Activated CD8-positive, alpha-beta T cell treated with anti-CD3 and anti-CD28 coated beads for 36 hours (primary cell): ENCODE data around the gene MVB12B. TPM values are rescaled to one million over a fixed set of nuclear protein-coding genes. Genes with fewer than 3 reads are reported as not detected.

ENCODE experiments used
- ATAC-seq: fragments of 200-7000 bp; cut with Tn5 transposase; one replicate; pipeline ENCODE4 v1.10.0; 2021; ENCODE audit warnings: mild to moderate bottlenecking, moderate library complexity
- CTCF ChIA-PET: fragments of 350-600 bp; sonication (Branson Sonifier 250); formaldehyde crosslinking; loops from one replicate; lab custom pipeline; 2021; ENCODE audit warnings: antibody characterized with exemption; lab: Charles Lee
- POLR2A ChIA-PET: fragments of 350-600 bp; sonication (Branson Sonifier 250); formaldehyde crosslinking; loops from one replicate; lab custom pipeline; 2021; ENCODE audit warnings: antibody characterized with exemption; lab: Charles Lee
- DNase-seq: peaks from one replicate; pipeline ENCODE4 v3.0.0-alpha.2; 2020
- H3K27ac Mint-ChIP-seq: one replicate; pipeline ENCODE4 v1.8.0; 2021; ENCODE audit warnings: mild to moderate bottlenecking, mixed read lengths
- H3K27me3 Mint-ChIP-seq: one replicate; pipeline ENCODE4 v1.8.0; 2021; ENCODE audit warnings: mixed read lengths
- H3K36me3 Mint-ChIP-seq: one replicate; pipeline ENCODE4 v1.8.0; 2021; ENCODE audit warnings: low read depth, mixed read lengths
- H3K4me1 Mint-ChIP-seq: one replicate; pipeline ENCODE4 v1.8.0; 2021; ENCODE audit warnings: low read depth, mixed read lengths
- H3K4me3 Mint-ChIP-seq: one replicate; pipeline ENCODE4 v1.8.0; 2021; ENCODE audit warnings: mild to moderate bottlenecking, moderate library complexity, mixed read lengths
- H3K9me3 Mint-ChIP-seq: one replicate; pipeline ENCODE4 v1.8.0; 2021; ENCODE audit warnings: mixed read lengths
- intact Hi-C: fragments of 100-400 bp; cut with micrococcal nuclease; formaldehyde crosslinking; loops from one replicate; pipeline ENCODE4 v1.10.0; 2022
- total RNA-seq, 2 experiments: library from RNA; stranded (reverse); gene quantifications; one replicate each; pipeline ENCODE4 v1.2.3, GENCODE V29; 2021
- TF ChIP-seq, protein P1 (sequence below): fragments of 200-600 bp; IDR thresholded peaks from one replicate; pipeline ENCODE4 v1.8.0; 2022; ENCODE audit warnings: antibody characterized with exemption, mild to moderate bottlenecking

Gene MVB12B
- total RNA-seq, 2 experiments from 2014 or later, result 6.4 to 6.6 TPM

DNA sequence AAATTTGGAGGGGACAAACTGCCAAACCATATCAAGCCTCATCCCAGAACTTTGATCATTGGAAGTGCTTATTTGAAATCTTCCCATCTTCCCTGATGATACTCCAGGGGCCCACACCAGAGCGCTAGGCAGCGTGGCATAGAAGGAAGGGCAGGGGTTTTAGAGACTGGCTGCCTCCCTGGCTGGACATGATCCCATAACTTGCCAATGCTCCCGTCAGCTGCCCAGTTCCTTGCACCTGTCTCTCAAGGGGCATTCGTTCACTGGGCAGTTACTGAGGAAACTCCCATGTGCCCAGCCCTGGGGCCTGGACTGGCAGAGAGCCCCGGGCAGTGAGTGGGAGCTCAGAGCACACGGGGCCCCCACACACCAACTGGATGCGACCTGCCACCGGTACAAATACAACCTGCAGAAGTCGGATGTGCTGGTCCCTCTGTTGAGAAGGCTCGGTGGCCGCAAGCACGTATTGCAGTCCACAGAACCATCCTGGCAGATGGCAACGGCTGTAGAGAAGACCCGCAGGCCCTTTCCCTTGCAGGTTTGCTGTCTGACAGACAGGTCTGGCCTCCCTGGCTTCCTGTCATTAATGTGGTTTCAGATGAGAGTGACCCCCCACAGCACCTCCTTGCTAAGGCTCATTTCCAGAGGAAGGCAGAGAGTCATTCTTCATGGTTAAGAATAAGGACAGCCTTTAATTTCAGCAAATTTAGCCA lies 122.4 kb downstream of the MVB12B start:
- no peaks in the 10 kb centered on the region for H3K36me3 Mint-ChIP-seq
- ChIA-PET POLR2A (no interaction called here), CTCF (interaction anchor here (0.6 to 3.5 kb wide), 2 partner anchors 42 to 43 kb away, joined by 3 to 11 read pairs; no protein-coding TSS in a partner anchor)
- intact Hi-C loops, result no loop called here
- no peaks in the 10 kb centered on the region for H3K9me3 Mint-ChIP-seq
- TF ChIP-seq, protein P1, sequence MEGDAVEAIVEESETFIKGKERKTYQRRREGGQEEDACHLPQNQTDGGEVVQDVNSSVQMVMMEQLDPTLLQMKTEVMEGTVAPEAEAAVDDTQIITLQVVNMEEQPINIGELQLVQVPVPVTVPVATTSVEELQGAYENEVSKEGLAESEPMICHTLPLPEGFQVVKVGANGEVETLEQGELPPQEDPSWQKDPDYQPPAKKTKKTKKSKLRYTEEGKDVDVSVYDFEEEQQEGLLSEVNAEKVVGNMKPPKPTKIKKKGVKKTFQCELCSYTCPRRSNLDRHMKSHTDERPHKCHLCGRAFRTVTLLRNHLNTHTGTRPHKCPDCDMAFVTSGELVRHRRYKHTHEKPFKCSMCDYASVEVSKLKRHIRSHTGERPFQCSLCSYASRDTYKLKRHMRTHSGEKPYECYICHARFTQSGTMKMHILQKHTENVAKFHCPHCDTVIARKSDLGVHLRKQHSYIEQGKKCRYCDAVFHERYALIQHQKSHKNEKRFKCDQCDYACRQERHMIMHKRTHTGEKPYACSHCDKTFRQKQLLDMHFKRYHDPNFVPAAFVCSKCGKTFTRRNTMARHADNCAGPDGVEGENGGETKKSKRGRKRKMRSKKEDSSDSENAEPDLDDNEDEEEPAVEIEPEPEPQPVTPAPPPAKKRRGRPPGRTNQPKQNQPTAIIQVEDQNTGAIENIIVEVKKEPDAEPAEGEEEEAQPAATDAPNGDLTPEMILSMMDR, result no peak
- H3K27me3 Mint-ChIP-seq, result no peaks in the 10 kb centered on the region
- ATAC-seq (no peak), DNase-seq (no peak)
- no peak overlapping the region for H3K27ac Mint-ChIP-seq
- H3K4me1 Mint-ChIP-seq, result peaks cover 14% of the 10 kb centered on the region
- no peak overlapping the region for H3K4me3 Mint-ChIP-seq

DNA sequence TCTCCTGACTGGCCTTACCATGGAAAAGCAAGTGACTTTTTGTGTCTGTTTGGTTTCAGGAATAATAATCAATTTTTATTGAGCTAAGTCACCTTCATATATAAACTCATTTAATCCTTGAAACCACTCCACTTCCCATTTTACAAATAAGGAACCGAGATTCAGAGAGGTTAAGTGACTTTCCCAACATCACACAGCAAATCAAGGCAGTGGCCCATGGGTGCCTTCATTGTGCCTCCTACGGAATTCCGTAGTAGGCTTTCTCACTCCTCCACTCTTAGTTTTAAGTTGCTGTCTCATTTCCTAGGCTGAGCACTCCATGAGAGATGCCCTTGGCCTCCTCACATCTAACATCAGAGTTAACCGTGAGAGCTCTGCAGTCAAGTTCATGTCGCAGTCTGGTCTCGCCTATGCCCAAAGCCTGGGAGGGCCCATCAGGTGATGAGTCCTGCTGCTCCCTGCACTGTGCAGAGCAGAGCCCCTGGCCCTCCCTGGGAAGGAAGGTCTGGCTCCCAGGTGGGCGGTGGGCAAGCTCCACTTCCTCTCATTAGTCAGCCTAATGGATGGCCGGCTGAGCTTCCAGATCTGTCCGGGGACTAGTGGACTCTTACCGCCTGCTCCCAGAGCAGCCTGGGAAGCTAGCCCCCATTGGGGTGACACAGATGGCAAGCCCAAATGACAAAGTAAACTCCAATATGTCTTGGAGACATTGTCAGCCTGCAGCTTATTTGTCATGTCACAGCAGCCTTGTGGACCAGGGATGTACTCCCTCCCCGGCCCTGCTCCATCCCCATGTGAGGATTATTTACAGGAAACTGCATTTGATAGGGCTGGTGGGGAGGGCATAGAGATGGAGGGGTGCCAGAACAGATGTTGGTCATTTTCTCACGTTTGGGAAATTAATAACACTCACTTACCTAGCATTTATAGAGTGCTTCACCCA lies 123.4 kb downstream of the MVB12B start:
- H3K4me3 Mint-ChIP-seq, result no peak overlapping the region
- TF ChIP-seq, protein P1, result no peak
- ChIA-PET POLR2A (no interaction called here), CTCF (interaction anchor here (0.6 to 3.5 kb wide), 3 partner anchors 41 to 131 kb away, joined by 3 to 11 read pairs (median 3); no protein-coding TSS in a partner anchor)
- no peaks in the 10 kb centered on the region for H3K9me3 Mint-ChIP-seq
- H3K4me1 Mint-ChIP-seq, result peaks cover 9% of the 10 kb centered on the region
- no peak overlapping the region for H3K27ac Mint-ChIP-seq
- no peaks in the 10 kb centered on the region for H3K36me3 Mint-ChIP-seq
- no peak for ATAC-seq
- H3K27me3 Mint-ChIP-seq, result no peaks in the 10 kb centered on the region
- intact Hi-C loops, result no loop called here
- DNase-seq, result no peak

DNA sequence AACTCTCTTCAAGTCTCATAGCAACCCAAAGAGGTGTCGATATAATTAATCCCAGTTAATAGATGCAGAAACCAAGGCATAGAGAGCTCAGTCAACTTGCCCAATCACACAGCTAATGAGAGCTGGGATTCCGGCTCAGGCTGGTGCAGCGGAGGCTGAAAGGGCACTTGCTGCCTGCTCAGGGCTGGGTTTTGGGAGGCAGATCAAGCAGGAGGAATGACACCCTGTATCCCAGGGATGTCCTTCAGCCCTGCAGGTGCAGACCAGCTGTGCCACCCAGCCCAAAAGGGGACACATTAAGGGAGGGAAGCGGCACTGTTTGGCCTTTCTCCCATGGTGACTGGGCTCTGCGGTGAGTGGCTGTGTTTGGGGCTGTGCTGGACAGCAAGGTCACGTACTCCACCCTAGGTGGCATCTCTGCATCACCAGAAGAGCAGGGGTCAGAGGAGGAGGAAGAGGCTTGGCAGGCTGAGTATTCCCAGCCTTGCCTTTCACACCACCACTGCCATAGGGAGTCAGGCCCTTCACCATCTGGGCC lies 124.1 kb downstream of the MVB12B start:
- no peak for DNase-seq
- POLR2A ChIA-PET, result no interaction called here
- Mint-ChIP-seq H3K4me3 (no peak overlapping the region), H3K36me3 (no peaks in the 10 kb centered on the region), H3K4me1 (peaks cover 8% of the 10 kb centered on the region), H3K27ac (no peak overlapping the region), H3K9me3 (no peaks in the 10 kb centered on the region), H3K27me3 (no peaks in the 10 kb centered on the region)
- CTCF ChIA-PET, result interaction anchor here (0.6 to 3.5 kb wide), 3 partner anchors 40 to 131 kb away, joined by 3 to 11 read pairs (median 3); no protein-coding TSS in a partner anchor
- no peak for ATAC-seq
- TF ChIP-seq, protein P1, result no peak
- intact Hi-C loops, result no loop called here

DNA sequence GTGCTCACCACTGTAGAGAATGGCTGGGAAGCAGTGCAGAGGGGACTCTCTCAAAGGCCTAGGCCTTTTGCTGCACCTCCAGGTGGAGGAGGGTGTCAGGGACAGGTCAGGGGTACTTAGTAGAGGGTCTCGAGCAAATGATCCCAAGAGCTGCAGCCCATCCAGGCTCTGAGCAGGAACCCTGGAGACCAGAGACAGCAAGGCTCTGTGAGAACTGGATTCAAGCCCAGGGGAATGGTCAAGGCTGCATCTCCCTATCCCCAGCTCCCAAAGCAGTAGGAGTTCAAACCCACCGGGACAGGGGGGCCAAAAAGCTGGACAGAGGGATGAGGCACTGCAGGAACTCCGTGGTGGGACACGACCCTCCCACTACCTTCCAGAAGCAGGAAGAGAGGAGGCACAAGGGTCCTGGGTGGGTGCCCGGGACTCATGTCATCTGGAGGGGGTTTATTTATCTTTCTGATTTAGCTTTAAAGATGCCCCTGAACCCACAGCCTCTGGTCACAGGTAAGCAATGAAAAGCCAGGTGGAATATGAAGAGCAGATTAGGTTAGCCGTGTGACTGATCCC lies 124.8 kb downstream of the MVB12B start:
- no peak for ATAC-seq
- no peaks in the 10 kb centered on the region for H3K27me3 Mint-ChIP-seq
- no peak overlapping the region for H3K27ac Mint-ChIP-seq
- POLR2A ChIA-PET, result interaction anchor here (0.6 kb wide), 1 partner anchor 15 kb away, joined by 3 read pairs; no protein-coding TSS in a partner anchor
- TF ChIP-seq, protein P1, result no peak
- H3K4me3 Mint-ChIP-seq, result no peak overlapping the region
- intact Hi-C loops, result no loop called here
- CTCF ChIA-PET, result interaction anchor here (3.5 kb wide), 1 partner anchor 40 kb away, joined by 11 read pairs; no protein-coding TSS in a partner anchor
- H3K9me3 Mint-ChIP-seq, result no peaks in the 10 kb centered on the region
- H3K36me3 Mint-ChIP-seq, result no peaks in the 10 kb centered on the region
- DNase-seq, result no peak
- H3K4me1 Mint-ChIP-seq, result peaks cover 7% of the 10 kb centered on the region
